Measurements from ENCODE around the gene SLC6A1.

SLC6A1 gene

DNA sequence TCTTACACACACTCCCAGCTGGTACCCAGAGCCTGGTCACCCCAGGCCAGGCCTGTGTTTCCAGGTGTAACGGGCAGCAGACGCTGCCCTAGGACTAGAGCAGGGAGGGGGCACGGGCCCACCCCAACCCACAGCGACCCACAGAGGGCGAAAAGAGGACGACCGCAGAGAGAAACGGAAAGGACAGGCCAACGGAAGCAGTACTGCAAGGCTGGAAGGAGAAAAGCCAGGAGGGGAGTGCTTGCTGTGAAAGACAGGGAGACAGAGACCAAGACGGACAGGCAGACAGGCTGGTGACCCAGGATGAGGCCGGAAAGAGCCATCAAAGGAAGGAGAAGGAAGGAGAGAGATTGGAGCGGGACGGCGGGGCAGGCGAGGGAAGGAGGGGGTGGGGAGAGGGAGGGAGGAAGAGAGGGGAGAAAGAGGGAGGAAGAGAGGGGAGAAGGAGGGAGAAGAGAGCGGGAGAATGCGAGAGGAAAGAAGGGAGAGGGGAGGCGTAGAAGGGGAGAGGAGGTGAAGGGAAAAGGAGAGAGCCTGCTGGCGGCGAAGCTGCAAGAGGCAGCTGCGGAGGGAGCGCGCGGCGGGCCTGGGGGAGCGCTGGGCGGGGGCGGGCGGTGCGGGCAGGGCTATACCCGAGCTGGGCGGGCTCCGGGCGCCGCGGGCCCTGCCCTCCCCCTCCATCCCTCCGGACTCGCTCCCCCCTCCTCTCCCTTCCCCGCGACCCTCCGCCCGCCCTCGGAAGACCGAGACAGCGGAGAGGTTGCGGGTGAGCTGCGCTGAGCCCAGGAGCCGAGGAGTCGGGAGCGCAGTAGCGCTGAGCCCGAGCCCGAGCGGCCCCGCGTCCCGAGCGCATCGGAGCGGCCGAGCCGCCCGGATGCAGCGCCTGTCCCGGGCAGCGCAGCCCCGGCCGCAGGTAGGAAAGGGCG lies at the start of gene SLC6A1:
SLC6A1 (plus strand) TSS at position 732 of the 926 bp plus-strand sequence. CDS start 24,464 bp downstream, outside the sequence.
- DNase-seq (ENCODE audit: low spot score) = peak; percentile 22

DNA sequence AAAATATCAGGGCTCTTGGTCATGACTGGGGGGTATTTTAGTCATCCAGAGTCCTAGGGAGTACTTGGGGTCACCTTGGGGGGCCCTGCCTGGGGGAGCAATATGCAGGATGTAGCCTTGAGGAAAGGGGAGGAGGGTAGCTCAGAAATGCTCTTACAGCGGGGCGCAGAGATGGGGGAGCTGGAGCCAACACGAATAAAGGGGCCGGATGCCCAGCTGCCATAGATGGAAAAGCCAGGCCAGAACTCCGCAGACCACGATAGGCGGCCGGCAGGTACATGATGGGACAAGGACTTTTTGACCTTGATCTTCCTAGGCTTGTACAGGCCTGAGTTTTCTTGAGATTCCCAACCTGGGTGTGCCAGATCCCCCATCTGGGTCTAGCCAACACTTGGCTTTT lies 47.7 kb upstream of the SLC6A1 start:
- no peak for DNase-seq (ENCODE audit: low spot score)

DNA sequence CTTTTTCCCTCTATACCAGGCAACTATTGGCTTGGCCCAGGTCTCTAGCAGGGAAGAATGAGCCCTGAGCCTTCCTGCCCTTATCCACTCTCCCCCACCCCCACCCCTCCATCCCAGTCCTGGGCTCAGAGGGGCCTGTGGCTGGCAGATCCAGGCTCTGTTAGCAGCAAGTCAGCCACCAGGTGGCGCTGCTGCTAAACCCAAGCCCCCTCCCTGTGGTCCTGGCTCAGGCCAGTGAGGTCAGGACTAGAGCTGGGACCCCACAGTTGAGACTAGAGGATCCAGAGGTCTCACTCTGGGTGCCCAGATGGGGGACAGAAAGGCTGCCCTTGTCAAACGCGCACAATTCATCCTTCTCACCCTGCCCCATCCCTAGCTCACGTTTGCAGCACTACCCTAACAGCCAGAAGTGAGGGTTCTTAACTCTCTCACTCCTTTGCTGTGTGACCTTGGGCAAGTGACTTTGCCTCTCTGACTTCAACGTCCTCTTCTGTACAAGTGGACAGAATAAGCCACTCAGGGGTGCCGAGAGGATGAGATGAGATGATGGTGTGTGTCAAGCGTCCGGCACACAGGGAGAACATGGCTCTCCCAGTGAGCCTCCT lies 46.8 kb upstream of the SLC6A1 start:
- DNase-seq (ENCODE audit: low spot score) = peak; percentile 86

DNA sequence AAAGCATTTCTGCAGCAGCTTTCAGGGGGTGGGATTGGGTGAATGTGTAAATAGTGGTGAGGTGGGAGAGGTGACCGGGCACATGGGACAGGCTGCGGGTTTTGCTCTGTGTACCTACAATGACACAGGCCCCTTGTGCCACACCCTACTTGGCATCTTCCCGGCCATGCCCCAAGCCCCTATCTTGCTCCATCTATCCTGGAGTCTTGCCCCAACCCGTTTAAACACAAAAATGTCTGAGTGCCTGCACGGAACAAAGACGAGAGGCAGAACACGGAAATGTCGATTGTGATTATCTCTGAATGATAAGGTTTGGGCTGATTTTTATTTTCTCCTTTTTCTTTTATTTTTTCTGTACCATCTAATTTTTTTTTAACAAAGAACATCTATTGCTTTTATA lies 46.0 kb upstream of the SLC6A1 start:
- DNase-seq (ENCODE audit: low spot score) = no peak

DNA sequence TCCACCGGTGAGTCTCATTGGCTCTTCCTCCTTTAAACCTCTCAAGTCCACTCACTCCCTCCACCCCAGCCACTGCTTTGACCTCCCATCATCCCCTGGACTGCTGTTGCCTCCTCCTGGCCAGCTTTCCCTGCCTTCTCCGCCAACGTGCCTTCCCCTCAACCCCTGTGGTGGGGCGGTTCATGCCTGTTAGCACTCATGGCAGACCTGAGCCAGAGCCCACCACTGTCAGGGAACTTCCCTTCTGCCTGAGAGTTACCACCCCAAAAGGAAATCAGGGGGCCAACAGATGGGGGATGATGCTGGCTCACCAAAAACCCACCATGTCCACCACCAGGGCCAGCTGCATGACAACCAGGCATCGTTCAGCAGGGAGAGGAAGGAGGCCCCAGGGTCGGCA lies 44.2 kb upstream of the SLC6A1 start:
- no peak for DNase-seq (ENCODE audit: low spot score)

DNA sequence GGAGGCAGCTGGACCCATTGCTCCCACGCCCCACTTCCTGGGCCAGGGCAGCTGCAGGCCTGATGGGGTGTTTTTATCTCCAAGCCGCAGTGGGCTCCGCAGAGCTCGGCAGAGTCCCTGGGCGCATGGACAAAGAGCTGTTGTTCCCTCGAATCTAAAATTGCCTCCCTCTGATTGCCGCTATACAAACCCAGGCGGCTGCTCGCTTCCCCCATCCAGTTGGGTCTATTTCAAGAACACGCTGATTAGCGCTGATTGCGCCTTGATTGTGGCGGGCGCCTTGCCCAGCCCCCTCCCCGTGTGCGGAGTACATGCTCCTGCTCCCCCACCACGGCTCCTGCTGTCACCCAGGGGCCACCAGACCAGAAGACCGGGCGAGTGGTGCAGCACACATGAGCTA lies 43.4 kb upstream of the SLC6A1 start:
- DNase-seq (ENCODE audit: low spot score) = no peak

DNA sequence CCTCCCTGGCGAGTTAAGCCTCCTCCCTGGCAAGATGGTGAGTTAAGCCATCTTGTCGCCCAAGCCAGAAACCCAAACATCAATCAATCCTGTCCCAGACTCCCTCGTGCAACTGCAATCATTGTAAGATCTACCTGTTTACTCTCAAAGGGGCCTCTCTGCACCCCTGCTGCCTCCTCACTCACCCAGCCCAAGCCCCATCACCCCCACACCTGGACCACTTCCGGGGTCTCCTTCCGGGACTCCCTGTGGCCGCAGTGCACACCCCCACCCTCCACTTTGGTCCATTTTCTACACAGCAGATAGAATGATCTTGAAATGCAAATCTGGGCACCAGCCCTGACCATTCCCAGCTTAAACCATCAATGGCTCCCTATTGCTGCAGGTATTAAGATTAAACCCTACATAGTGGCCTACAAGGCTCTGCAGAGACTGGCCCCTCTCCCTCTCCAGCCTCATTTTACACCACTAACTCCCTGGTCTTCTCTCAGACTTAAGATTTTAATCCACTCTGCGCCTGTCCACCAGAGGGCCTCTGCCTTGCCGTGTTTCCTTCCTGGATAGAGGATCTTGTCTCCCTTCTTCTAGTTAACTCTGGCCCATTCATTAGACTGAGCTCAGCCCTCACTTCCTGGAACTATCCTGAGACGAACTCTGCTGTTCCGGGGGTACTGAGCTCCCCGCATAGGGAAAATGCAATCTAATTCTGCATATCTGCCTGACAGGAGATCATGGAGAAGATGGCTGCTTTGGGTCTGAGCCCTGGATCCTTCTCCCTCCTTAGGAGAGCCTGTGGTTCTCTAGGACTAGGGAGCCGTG lies 41.9 kb upstream of the SLC6A1 start:
- DNase-seq (ENCODE audit: low spot score) = peak; percentile 82

DNA sequence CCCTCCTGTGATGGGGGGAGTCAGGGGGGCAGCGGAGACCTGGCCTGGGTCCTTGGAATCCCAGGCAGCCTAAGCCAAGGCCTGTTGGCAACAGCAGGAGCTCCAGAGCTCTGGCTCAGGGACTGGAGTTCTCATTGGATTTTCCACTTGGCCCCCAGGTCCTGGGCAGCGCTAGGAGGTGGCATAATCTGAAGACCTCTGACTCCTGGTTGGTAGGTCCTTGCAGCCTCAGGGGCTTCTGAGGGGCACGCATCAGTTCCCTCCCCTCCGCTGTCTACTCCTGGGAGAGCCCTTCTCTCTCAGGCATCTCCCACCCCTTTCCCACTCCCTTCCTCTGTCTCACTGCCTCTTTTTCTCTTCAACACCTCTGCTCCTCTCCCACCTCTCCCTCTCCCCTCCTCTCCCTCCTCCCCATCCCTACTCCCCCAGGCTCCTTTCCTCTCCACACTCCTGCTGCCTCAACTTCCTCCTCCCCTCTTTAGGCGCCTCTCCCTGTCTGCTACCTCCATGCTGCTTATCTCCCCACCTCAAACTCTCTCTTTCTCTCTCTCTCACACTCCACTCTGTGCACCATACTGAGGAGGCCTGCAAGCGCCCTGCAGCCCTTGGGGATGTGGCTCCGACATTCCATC lies 41.1 kb upstream of the SLC6A1 start:
- DNase-seq (ENCODE audit: low spot score) = no peak

DNA sequence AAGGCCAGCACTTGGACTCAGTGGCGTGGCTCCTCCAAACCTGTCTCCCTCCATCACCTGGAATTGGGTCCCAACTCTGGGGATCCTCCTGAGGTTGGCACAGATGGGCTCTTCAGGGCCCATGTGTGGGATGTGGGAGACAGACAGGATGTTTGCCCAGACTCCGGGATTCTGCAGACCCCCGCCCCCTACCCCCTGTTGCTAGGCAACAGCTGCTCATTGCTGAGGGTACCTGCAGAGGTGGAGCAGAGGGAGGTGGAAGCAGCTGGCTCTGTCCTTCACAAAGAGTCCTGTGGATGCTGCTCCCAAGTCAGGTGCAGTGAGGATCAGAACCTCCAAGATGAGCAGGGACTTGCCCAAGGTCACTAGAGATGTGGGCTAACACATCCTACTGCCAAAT lies 40.0 kb upstream of the SLC6A1 start:
- no peak for DNase-seq (ENCODE audit: low spot score)

DNA sequence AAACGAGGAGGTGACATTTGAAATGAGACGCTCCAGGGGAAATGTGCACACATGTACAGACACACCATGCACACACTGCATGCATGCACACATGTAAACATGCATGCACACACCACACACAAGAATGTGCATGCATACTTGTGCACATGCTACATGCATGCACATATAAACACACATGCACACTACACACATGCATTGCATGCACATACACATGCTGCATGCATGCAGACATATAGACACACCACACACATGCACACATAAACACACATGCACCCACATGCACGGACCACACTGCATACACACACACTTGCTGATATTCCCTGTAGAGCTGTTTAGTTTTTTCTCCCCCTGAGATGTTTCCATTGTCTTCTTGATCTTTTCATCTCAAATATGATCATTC lies 37.8 kb upstream of the SLC6A1 start:
- DNase-seq (ENCODE audit: low spot score) = no peak

DNA sequence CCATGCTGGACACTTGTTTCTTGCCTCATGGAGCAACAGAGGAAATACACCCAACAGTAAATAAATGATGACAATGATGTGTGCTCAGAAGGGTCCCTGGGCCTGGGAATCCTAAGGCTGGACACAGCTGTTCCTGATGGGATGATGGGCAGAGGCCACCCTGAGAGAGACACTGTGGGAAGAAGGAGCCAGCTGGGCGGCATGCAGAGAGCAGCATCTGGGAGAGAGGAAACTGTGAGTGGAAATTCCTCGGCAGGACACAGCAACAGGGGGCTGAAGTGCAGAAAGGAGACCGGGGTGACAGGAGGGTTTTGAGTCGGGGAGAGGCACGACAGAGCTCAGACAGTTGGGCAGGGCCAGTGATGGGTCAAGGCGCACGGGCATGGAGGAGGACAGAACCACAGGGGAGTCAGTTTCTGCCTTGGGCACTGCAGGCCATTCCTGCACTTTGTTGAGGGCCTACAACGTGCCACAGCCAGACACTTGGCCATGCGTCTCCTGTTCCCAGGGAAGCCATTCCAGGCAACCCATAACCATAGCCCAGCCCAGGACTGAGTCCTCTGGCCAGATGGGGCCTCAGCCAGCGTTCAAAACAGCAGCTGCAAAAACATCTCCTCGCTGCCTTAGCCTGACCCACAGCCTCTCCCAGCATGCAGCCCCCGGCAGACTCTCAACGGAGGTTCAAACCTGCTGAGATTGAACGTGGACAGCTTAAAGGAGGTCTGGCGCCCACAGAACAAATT lies 36.7 kb upstream of the SLC6A1 start:
- no peak for DNase-seq (ENCODE audit: low spot score)

DNA sequence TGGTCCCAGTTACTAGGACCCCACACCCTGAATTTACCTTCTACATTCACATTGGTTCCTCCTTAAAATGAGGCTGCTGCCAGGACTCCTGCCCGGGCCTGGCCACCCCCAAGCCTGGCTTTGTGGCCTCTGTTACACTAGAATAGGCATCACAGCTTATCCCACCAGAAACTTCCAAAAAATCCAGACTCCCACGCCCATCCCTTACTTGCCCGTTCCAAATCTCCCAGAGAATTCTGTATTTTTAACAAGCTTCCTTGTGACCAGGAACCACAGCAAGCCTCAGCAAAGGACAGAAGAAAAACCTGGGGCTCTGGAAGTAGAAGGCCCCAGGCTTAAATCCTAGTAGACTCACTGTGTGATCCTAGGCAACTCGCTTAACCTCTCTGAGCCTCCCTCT lies 36.0 kb upstream of the SLC6A1 start:
- no peak for DNase-seq (ENCODE audit: low spot score)

DNA sequence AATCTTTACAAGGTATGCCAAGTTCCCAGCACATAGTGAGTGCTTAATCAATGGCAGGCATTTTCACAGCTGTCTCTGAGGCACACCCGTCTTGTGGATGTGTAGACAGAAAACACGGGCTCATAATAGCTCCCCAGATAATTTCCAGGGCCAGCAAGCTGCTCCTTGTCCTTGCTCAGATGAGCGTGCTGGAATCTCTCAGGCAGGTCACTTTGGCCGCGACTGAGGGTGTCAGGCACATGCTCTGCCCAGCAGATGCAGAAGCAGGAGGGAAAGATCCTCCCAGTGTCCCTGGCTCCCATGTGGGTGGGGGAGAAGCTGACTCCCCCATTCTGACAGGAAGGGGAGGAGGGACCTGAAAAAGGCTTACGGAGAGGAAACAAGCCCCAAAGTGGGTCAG lies 35.6 kb upstream of the SLC6A1 start:
- DNase-seq (ENCODE audit: low spot score) = no peak

DNA sequence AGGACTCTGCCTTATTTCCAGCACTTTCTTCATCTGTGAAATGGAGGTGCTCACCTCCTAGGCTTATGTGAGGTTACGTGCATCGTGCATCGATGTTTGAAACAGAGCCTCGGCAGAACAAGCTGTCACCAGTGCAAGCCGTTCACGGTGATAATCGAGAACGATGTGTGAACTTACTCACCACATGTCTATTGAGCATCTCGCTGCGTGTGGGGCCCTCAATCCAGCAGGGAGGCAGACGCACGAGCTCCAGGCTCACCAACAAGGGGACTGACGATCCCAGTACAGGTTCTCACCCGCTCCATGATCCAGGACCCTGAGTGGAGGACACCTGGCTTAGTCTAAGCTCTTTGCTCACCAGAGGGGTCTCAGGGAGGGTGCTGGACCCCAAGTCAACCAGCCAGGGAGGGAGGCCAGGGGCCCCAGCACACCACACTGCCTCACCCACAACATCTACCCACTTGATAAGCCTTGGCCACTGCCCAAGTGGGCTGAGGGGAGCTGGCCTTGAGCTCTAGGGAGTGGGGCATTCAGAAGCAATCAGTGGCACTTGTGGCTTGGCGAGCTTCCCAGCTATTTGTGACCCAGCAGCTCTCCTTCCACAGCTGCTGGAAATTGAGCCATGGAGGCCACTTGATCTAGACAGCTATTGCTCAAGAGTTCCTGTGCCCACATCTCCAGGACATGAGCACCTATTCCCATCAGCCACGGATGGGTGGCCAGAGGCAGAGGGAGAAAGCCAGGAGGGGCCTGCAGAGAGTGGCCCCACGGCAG lies 34.4 kb upstream of the SLC6A1 start:
- DNase-seq (ENCODE audit: low spot score) = no peak

DNA sequence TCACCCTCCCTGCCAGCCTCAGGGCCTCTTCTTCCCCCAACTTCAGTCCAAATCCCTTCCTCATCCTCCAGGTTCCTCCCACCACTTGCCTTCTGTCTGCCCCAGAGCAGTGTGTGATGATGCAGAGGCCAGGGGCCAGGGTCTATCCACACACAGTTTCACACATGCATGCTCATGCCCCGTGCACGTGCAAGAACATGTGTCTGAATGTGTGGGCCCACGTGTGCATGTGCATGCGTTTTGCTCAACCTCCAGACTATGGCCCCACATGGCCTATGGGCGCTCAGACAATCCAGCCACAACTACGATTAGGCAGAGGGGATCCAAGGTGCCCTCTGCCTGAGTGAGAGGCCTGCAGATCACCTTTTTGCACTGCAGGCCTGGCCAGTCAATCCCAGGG lies 32.3 kb upstream of the SLC6A1 start:
- no peak for DNase-seq (ENCODE audit: low spot score)

DNA sequence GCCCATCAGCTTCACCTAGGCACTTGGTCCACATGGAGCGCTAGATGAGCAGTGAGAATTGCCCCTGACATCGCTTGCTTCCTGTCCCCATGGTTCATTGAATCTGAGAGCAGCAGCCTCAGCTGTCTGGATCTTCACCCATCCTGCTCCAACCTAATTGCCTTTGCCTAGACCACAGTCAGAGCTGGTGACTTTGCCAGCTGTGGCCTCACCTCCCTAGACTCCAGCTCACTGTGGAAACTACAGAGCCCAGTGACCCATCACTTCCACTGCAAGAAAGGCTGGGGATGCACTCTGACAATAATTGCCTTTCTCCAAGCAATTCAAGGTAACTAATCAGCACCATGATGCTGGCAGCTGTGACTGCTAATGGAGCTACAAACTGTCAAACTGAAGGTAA lies 30.6 kb upstream of the SLC6A1 start:
- no peak for DNase-seq (ENCODE audit: low spot score)

DNA sequence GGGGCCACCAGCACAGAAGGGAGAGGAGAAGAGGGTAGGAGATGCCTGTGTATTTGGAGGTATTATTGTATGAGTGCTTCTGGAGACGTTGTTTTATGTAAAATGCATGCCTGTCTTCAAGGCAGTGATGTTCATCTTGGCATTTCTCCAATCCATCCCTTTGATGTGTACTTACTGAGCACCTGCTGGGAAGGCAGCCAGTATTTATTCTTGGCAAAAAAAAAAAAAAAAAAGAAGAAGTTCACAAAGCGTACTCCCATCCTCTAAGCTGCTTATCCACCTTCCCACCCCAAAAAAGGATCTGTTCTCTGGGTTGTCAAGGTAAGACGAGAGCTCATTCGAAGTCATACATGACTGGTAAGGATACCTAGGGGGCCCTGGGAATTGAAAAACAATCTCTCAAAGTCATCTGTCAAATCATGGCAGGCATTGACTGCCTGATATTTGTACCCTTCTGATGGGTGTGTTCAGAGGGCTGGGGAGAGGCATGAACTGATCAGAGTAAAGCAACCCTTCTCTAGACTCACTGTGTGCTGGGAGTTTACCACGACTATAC lies 30.0 kb upstream of the SLC6A1 start:
- DNase-seq (ENCODE audit: low spot score) = no peak

DNA sequence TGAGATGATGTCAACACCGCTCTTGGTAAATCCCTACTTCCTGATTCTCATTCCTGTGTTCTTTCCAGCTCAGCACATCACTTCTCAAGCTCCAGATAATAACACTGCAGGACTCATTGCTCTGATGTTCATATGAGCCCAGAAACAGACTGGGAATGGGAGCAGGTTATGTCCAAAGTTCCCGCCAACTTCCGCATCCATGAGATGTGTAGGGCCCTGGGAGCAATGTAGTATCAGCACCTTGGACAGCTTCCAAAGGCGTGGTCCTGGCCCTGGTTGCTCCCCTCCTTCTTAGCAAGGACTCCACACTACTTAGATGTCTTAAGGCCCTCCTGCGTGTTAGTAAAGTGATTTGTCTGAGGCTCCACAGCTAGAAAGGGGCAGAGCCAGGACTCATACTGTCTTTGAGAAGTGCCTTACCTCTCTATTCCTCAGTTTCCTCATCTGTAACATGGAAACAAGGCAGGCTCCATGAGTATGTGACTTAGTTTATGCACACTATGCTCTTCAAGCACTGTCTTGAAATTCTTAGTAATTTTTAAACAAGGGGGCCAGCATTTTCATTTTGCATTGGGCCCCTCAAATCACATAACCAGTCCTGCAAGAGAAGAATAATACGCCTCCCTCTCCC lies 27.9 kb upstream of the SLC6A1 start:
- DNase-seq (ENCODE audit: low spot score) = no peak

DNA sequence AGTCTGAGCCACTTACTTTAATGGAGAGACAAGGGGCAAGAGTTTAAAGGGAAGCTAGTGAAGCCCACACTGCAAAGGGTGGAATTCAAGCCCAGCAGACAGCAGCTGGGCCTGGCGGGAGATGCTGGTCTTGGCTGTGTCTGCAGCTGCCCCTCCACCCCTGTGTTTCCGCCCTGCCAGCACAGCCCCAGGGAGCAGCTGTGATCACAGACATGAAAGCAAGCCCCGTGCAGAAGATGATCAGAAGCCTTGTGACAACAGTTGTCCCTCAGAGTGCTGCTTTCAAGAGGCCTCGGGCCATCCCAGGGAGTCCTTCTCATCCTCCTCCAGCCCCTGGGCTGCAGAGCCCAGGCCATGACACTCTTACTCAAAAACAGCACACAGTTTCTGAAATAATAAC lies 24.1 kb upstream of the SLC6A1 start:
- DNase-seq (ENCODE audit: low spot score) = no peak
